NCI-H510A treated with DMSO at 0.1 percent for 48 hours (cell line): ENCODE data around the gene DYNLT3.

Experiments used
- DNase-seq: peaks from one replicate; lab custom pipeline; 2025; lab: John Stamatoyannopoulos, UW

The DYNLT3 gene

GRCh38 chrX:37846934-37847732 is at the start of gene DYNLT3:
Gene DYNLT3, minus strand, starts transcription at chrX:37847571. Its CDS starts 61 bp downstream, at chrX:37847510.
- peak; percentile 85 for DNase-seq

GRCh38 chrX:37896511-37896890 is 49.1 kb upstream of the DYNLT3 start:
- DNase-seq = no peak

- DNase-seq = no peak
Observed at GRCh38 chrX:37895795-37896510, 48.6 kb upstream of the DYNLT3 start.

GRCh38 chrX:37894725-37895124 is 47.4 kb upstream of the DYNLT3 start:
- DNase-seq = no peak

GRCh38 chrX:37888010-37888409 is 40.6 kb upstream of the DYNLT3 start:
- no peak for DNase-seq

- DNase-seq = no peak
Observed at GRCh38 chrX:37887347-37887746, 40.0 kb upstream of the DYNLT3 start.

- no peak for DNase-seq
Observed at GRCh38 chrX:37883196-37883595, 35.8 kb upstream of the DYNLT3 start.

- DNase-seq = no peak
Observed at GRCh38 chrX:37879692-37880091, 32.3 kb upstream of the DYNLT3 start.

- no peak for DNase-seq
Observed at GRCh38 chrX:37876716-37877115, 29.3 kb upstream of the DYNLT3 start.

- no peak for DNase-seq
Observed at GRCh38 chrX:37875675-37876074, 28.3 kb upstream of the DYNLT3 start.

- DNase-seq = no peak
Observed at GRCh38 chrX:37873220-37873619, 25.8 kb upstream of the DYNLT3 start.

- DNase-seq = no peak
Observed at GRCh38 chrX:37872303-37872655, 24.9 kb upstream of the DYNLT3 start.

- no peak for DNase-seq
Observed at GRCh38 chrX:37871626-37872302, 24.4 kb upstream of the DYNLT3 start.

GRCh38 chrX:37867536-37868153 is 20.3 kb upstream of the DYNLT3 start:
- DNase-seq = no peak

- no peak for DNase-seq
Observed at GRCh38 chrX:37863728-37864127, 16.4 kb upstream of the DYNLT3 start.

- DNase-seq = no peak
Observed at GRCh38 chrX:37862851-37863250, 15.5 kb upstream of the DYNLT3 start.

- DNase-seq = no peak
Observed at GRCh38 chrX:37860721-37861120, 13.3 kb upstream of the DYNLT3 start.

- no peak for DNase-seq
Observed at GRCh38 chrX:37854748-37855147, 7.4 kb upstream of the DYNLT3 start.

GRCh38 chrX:37854148-37854547 is 6.8 kb upstream of the DYNLT3 start:
- DNase-seq = no peak

GRCh38 chrX:37847733-37848197 is 394 bp upstream of the DYNLT3 start:
- DNase-seq = no peak

- DNase-seq = no peak
Observed at GRCh38 chrX:37846558-37846933, 825 bp downstream of the DYNLT3 start.

GRCh38 chrX:37846141-37846540 is 1.2 kb downstream of the DYNLT3 start:
- no peak for DNase-seq
